Neuronal stem cell (in vitro differentiated cells): Measurements from ENCODE around the gene ANKRD44.

Experiments
- DNase-seq: peaks from one replicate; pipeline ENCODE4 v3.0.0-alpha.2; 2013; ENCODE audit warnings: low spot score
- H2AFZ ChIP-seq: one replicate; pipeline ENCODE4 v1.6.1; 2013; ENCODE audit warnings: mild to moderate bottlenecking, low read length, inconsistent platforms
- H2AK5ac ChIP-seq: 2 replicates; pipeline ENCODE4 v1.6.1; 2013; ENCODE audit warnings: low read depth, mild to moderate bottlenecking, inconsistent platforms, low read length, moderate library complexity, mixed read lengths
- H2BK120ac ChIP-seq: 2 replicates; pipeline ENCODE4 v1.6.1; 2013; ENCODE audit warnings: low read depth, mild to moderate bottlenecking, inconsistent platforms, low read length, moderate library complexity, mixed read lengths
- H2BK12ac ChIP-seq: one replicate; pipeline ENCODE4 v1.6.1; 2013; ENCODE audit warnings: low read length, inconsistent platforms
- H2BK15ac ChIP-seq: 2 replicates; pipeline ENCODE4 v1.6.1; 2013; ENCODE audit warnings: mild to moderate bottlenecking, low read length, inconsistent platforms, mixed read lengths
- H2BK5ac ChIP-seq: one replicate; pipeline ENCODE4 v1.6.1; 2013; ENCODE audit warnings: inconsistent platforms, mild to moderate bottlenecking, low read length, moderate library complexity
- H3K14ac ChIP-seq: one replicate; pipeline ENCODE4 v1.6.1; 2013; ENCODE audit warnings: low read length, inconsistent platforms
- H3K18ac ChIP-seq: 2 replicates; pipeline ENCODE4 v1.6.1; 2013; ENCODE audit warnings: low read length, inconsistent platforms
- H3K23ac ChIP-seq: 2 replicates; pipeline ENCODE4 v1.6.1; 2013; ENCODE audit warnings: low read depth, mild to moderate bottlenecking, mixed read lengths, low read length, inconsistent platforms; ENCODE audit not compliant: poor library complexity
- H3K27ac ChIP-seq: replicated peaks from 3 replicates; pipeline ENCODE4 v1.5.1; 2013; ENCODE audit warnings: low read length, inconsistent platforms
- H3K27me3 ChIP-seq, 3 experiments: 2 replicates each; pipeline ENCODE4 v1.6.1; 2013; ENCODE audit warnings: low read length in 3 of 3, mild to moderate bottlenecking in 2 of 3, inconsistent platforms in 1 of 3, low read depth in 1 of 3, mixed read lengths in 1 of 3, moderate library complexity in 1 of 3; ENCODE audit not compliant: control insufficient read depth in 3 of 3, insufficient read depth in 3 of 3
- H3K36me3 ChIP-seq, 2 donors: replicated peaks in 1 of 2; 2 replicates each; pipeline ENCODE4 v1.6.1; 2013; ENCODE audit warnings: low read length in 2 of 2; ENCODE audit not compliant: control insufficient read depth in 2 of 2, insufficient read depth in 2 of 2
- H3K4ac ChIP-seq: 2 replicates; pipeline ENCODE4 v1.6.1; 2013; ENCODE audit warnings: inconsistent platforms, mild to moderate bottlenecking, low read length, moderate library complexity
- H3K4me1 ChIP-seq, 2 donors: 1 replicate in 1 of 2; 2 replicates in 1 of 2; pipeline ENCODE4 v1.6.1; 2013; ENCODE audit warnings: low read length in 2 of 2, low read depth in 1 of 2; ENCODE audit not compliant: control insufficient read depth in 2 of 2, insufficient read depth in 1 of 2
- H3K4me2 ChIP-seq: one replicate; pipeline ENCODE4 v1.6.1; 2013; ENCODE audit warnings: mild to moderate bottlenecking, low read length, inconsistent platforms; ENCODE audit not compliant: insufficient read depth, poor library complexity, severe bottlenecking
- H3K4me3 ChIP-seq, 2 donors: 2 replicates each; pipeline ENCODE4 v1.5.1; 2013; ENCODE audit warnings: low read length in 2 of 2, mild to moderate bottlenecking in 2 of 2, inconsistent platforms in 1 of 2, moderate library complexity in 1 of 2
- H3K79me1 ChIP-seq: one replicate; pipeline ENCODE4 v1.6.1; 2013; ENCODE audit warnings: low read depth, mild to moderate bottlenecking, inconsistent platforms, low read length, moderate library complexity
- H3K9ac ChIP-seq: one replicate; pipeline ENCODE4 v1.6.1; 2013; ENCODE audit warnings: mild to moderate bottlenecking, low read depth, low read length, inconsistent platforms; ENCODE audit not compliant: poor library complexity
- H3K9me3 ChIP-seq, 2 donors: replicated peaks in 1 of 2; 2 replicates each; pipeline versions ENCODE3 to v1.6.1; 2013; ENCODE audit warnings: low read length in 2 of 2, mild to moderate bottlenecking in 2 of 2, inconsistent platforms in 1 of 2, low read depth in 1 of 2, mixed read lengths in 1 of 2, moderate library complexity in 1 of 2; ENCODE audit not compliant: control insufficient read depth in 2 of 2, insufficient read depth in 1 of 2
- H4K8ac ChIP-seq: one replicate; pipeline ENCODE4 v1.6.1; 2013; ENCODE audit warnings: low read depth, mild to moderate bottlenecking, inconsistent platforms, low read length, moderate library complexity
- H4K91ac ChIP-seq: one replicate; pipeline ENCODE4 v1.6.1; 2013; ENCODE audit warnings: low read length, low read depth, mild to moderate bottlenecking, inconsistent platforms; ENCODE audit not compliant: poor library complexity
- WGBS, 2 donors: extraction: QIAGEN DNeasy Blood & Tissue Kit; methylation state at CpG; one replicate each; pipeline ENCODE4 v1.1.7; 2013; ENCODE audit warnings: missing lambda C conversion rate in 2 of 2, mixed read lengths in 1 of 2; ENCODE audit not compliant: insufficient read length in 2 of 2, insufficient replicate concordance in 1 of 2; ENCODE audit errors: extremely low coverage in 2 of 2; 5-methylcytosine and 5-hydroxymethylcytosine counted together

The ANKRD44 gene

DNA sequence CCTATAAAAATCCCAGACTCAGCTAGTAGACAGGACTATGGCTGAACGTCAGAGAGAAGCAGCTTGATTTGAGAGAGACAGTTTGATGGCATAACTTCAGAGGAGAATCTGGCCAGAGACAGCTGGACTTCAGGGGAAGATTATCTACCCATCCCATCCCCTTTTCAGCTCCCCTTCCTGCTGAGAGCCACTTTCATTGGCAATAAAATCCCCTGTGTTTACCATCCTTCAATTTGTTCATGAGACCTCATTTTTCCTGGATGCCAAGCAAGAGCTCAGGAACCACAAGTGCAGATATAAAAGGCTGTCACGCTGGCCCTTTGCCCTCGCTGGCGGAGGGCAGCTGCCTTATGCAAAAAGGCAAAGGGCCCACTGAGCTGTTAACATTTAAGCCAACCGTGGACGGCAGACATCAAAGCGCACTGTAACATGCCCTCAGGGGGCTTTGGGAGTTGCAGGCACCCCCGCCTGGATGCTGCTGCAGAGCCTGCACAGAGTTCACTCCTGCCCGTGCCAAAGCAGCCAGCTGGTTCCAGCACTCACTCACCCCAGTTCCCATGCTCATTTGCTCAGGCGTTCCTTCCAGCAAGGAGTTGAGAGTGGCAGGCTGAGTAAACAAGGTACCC is 219.7 kb downstream of the ANKRD44 start:
- Histone ChIP-seq H4K8ac (no peak overlapping the region), H3K27ac (no peak overlapping the region), H3K36me3 (no peaks in the 10 kb centered on the region), H3K23ac (no peak overlapping the region), H3K4ac (no peak overlapping the region), H2BK12ac (no peak overlapping the region), H3K9ac (no peak overlapping the region), H3K79me1 (no peaks in the 10 kb centered on the region), H3K27me3 (no peaks in the 10 kb centered on the region), H2BK5ac (no peak overlapping the region), H2BK15ac (no peak overlapping the region), H2AFZ (no peak overlapping the region), H3K4me3 (no peak overlapping the region), H3K4me1 (peaks cover 0 to 21% of the 10 kb centered on the region in 2 donors), H3K9me3 (peaks cover 0 to 12% of the 10 kb centered on the region in 2 donors), H2AK5ac (no peak overlapping the region), H3K14ac (no peak overlapping the region), H2BK120ac (no peak overlapping the region), H4K91ac (no peak overlapping the region), H3K18ac (peak overlapping the region; percentile 4), H3K4me2 (no peak overlapping the region)
- no peak for DNase-seq
- no CpG with 5 or more reads among the region's 10 CpGs for WGBS, 2 donors

DNA sequence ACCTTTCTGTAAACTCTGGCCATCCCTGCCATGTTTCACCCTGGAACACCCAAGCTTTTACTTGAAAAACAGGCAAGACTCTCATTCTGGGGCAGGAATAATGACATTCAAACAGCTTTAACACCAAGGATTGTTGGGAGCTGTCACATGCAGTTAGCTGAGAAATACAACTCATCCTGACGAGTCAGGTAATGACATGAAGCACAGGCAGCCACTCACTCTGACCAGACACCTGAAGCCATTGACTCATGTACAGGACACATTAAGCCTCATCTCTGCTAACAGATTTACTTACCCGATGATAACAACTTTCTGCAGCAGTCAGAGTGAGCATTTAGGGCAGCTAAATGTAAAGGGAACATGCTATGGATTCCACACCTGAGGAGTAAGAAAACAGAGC is 220.9 kb downstream of the ANKRD44 start:
- no peak for DNase-seq
- H3K4me1 ChIP-seq, result peaks cover 0 to 21% of the 10 kb centered on the region in 2 donors
- H3K9ac ChIP-seq, result no peak overlapping the region
- H3K27me3 ChIP-seq, result no peaks in the 10 kb centered on the region
- H3K4ac ChIP-seq, result no peak overlapping the region
- no peak overlapping the region for H3K4me2 ChIP-seq
- no peak overlapping the region for H4K8ac ChIP-seq
- H2BK120ac ChIP-seq, result no peak overlapping the region
- H2BK5ac ChIP-seq, result no peak overlapping the region
- no peak overlapping the region for H3K14ac ChIP-seq
- H3K18ac ChIP-seq, result peak overlapping the region; percentile 7
- no peak overlapping the region for H3K23ac ChIP-seq
- no peak overlapping the region for H2BK15ac ChIP-seq
- H3K36me3 ChIP-seq, result no peaks in the 10 kb centered on the region
- no peak overlapping the region for H3K4me3 ChIP-seq
- no peak overlapping the region for H4K91ac ChIP-seq
- no peaks in the 10 kb centered on the region for H3K79me1 ChIP-seq
- no CpG with 5 or more reads among the region's 2 CpGs for WGBS, 2 donors
- H2AK5ac ChIP-seq, result no peak overlapping the region
- H3K27ac ChIP-seq, result no peak overlapping the region
- peaks cover 0 to 12% of the 10 kb centered on the region in 2 donors for H3K9me3 ChIP-seq
- no peak overlapping the region for H2BK12ac ChIP-seq
- no peak overlapping the region for H2AFZ ChIP-seq

DNA sequence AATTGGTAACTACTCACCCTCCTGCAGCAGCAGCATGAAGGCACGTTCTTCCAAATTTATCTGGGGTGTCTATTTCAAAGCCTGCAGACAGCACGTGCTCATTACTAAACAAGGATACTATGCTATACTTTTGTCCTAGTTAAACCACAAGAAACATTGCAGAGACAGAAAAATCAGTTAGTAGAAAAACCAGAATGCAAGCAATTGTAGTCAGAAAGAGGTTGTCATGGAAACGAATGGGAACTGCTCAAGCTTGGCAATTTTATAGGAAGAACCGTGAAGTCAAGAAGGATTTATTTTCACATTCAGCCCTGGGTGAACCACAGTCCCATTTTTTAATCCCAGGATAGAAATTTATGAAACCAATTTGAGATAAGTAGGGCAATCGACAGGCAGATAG is 221.9 kb downstream of the ANKRD44 start:
- Histone ChIP-seq H2BK12ac (no peak overlapping the region), H4K91ac (no peak overlapping the region), H3K4me3 (no peak overlapping the region), H2AFZ (no peak overlapping the region), H3K14ac (no peak overlapping the region), H3K18ac (no peak overlapping the region), H3K27me3 (no peaks in the 10 kb centered on the region), H3K79me1 (no peaks in the 10 kb centered on the region), H2BK15ac (no peak overlapping the region), H3K23ac (no peak overlapping the region), H2BK120ac (no peak overlapping the region), H3K9ac (no peak overlapping the region), H3K36me3 (no peaks in the 10 kb centered on the region), H4K8ac (no peak overlapping the region), H3K9me3 (peaks cover 0 to 12% of the 10 kb centered on the region in 2 donors), H3K4me1 (peaks cover 0 to 21% of the 10 kb centered on the region in 2 donors), H3K27ac (no peak overlapping the region), H3K4me2 (no peak overlapping the region), H2BK5ac (no peak overlapping the region), H2AK5ac (no peak overlapping the region), H3K4ac (no peak overlapping the region)
- DNase-seq, result no peak
- WGBS, 2 donors, result no CpG with 5 or more reads among the region's 5 CpGs

DNA sequence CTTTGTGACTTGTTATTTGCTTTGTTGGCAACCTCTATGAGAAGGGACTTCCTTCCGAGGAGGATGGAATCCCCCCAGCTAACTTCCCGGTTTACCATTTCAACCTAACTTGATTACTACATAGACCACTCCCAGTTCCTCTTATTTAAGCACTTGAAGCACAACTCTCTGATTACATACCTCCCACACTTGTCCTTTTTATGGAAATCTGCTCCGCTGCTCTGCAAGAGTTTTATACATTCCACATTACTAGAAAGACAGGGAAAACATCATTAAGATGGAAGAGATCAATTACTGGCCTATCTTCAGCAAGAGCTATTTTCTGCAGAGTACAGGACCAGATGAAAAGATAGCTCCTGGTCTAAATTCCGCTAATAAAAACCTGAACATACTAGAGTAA is 224.1 kb downstream of the ANKRD44 start:
- no peak overlapping the region for H2BK12ac ChIP-seq
- no peak overlapping the region for H3K4ac ChIP-seq
- H3K23ac ChIP-seq, result no peak overlapping the region
- no peak overlapping the region for H2AK5ac ChIP-seq
- no peaks in the 10 kb centered on the region for H3K79me1 ChIP-seq
- WGBS, 2 donors, result no CpG with 5 or more reads among the region's 4 CpGs
- no peak overlapping the region for H3K18ac ChIP-seq
- no peak overlapping the region for H2BK5ac ChIP-seq
- no peak overlapping the region for H3K4me2 ChIP-seq
- no peak overlapping the region for H3K9ac ChIP-seq
- no peak overlapping the region for H4K91ac ChIP-seq
- no peak overlapping the region for H3K14ac ChIP-seq
- peak overlapping the region; percentile 28 for H2AFZ ChIP-seq
- DNase-seq, result no peak
- H3K27ac ChIP-seq, result no peak overlapping the region
- no peak overlapping the region for H2BK120ac ChIP-seq
- peaks cover 0 to 12% of the 10 kb centered on the region in 2 donors for H3K9me3 ChIP-seq
- no peaks in the 10 kb centered on the region for H3K27me3 ChIP-seq
- H2BK15ac ChIP-seq, result no peak overlapping the region
- no peak overlapping the region for H4K8ac ChIP-seq
- peaks cover 0 to 21% of the 10 kb centered on the region in 2 donors for H3K4me1 ChIP-seq
- H3K36me3 ChIP-seq, result no peaks in the 10 kb centered on the region
- H3K4me3 ChIP-seq, result no peak overlapping the region
